GM21619 (cell line): Measurements from ENCODE around the gene OR5L2.
"Not testable (repeated sequence)": the region's sequence is repeated elsewhere in the genome, so short reads cannot be mapped to it uniquely, and the experiment has no call there.

Experiments
- ATAC-seq: cut with Tn5 transposase; IDR thresholded peaks from one replicate; pipeline ENCODE4 v1.9.1; 2021; ENCODE audit not compliant: unreplicated experiment

OR5L2 gene

DNA sequence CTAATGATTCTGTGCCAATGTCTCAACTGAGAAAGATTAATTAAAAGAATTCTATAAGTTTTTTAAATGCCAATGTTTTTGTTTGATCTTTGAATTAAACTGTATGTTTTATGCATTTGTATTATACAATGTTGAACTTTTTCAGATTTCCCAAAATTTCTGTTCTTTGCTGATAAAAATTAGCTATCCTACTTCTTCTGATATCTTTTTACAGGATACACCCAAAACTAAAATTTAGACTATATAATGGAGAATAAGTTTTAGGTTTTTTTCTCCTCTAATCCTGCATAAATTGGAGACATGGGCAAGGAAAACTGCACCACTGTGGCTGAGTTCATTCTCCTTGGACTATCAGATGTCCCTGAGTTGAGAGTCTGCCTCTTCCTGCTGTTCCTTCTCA, at the start of gene OR5L2:
Gene OR5L2 (plus strand): TSS at position 301 of the 400 bp plus-strand sequence. CDS start 0 bp downstream, at position 301.
- ATAC-seq, result no peak

DNA sequence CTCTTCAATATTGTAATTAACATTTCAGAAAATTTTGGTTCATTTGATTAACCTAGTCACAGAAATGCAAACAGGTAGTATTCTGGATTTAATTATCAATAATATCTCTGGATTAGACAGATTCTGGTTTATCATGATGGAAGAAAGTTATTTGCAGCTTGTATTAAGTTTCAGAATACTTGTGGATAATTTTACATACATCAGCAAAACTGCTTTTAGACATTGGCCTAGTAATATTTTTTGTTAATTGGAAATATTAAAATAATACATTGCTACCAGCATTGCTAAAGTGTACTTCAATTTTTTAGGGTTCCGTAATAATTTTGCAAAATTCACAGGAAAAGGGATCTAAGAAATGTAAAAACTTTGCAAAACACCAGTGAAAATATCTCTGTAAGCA, 35.4 kb upstream of the OR5L2 start:
- no peak for ATAC-seq

- no peak for ATAC-seq
Measured at GRCh38 chr11:55793321-55793720, 33.7 kb upstream of the OR5L2 start.

DNA sequence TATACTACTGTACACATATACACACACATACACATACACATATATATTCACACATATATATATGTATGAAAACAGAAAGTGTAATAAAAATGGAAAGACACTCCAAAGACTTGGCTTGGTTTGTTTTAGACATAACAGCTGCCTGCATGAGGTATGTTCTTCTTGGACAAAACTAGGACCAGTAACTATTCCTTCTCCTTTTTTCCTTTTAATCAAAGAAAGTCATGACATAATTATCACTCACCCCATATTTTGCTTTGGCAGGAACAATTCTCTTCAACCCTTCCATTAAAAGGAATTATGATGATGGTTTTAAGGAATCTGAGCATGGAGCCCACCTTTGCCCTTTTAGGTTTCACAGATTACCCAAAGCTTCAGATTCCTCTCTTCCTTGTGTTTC, 31.8 kb upstream of the OR5L2 start, which contains the start of gene OR5D14:
Gene OR5D14 (plus strand): TSS at position 301 of the 400 bp plus-strand sequence. CDS start 0 bp downstream, at position 301.
- no peak for ATAC-seq

- no peak for ATAC-seq
Measured at GRCh38 chr11:55806248-55806647, 20.8 kb upstream of the OR5L2 start.

DNA sequence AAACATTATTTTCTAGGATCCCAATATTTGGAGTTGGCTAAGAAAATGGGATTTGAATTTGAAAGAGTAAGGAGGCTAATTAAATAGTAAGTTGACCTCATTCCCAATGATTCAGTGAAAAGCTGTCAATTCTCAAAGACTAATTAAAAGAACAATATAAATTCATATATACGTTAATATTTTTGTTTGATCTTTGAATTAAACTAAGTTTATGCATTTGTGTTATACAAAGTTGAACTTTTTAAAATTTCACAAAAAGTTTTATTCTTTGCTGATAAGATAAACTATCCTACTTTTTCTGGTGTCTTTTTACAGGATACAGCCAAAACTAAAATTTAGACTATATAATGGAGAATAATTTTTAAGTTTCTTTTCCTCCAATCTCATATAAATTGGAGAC, 16.0 kb upstream of the OR5L2 start, which contains the start of gene OR5L1:
Gene OR5L1 (plus strand): TSS at position 301 of the 400 bp plus-strand sequence. CDS start 100 bp downstream, outside the sequence.
- no peak for ATAC-seq

DNA sequence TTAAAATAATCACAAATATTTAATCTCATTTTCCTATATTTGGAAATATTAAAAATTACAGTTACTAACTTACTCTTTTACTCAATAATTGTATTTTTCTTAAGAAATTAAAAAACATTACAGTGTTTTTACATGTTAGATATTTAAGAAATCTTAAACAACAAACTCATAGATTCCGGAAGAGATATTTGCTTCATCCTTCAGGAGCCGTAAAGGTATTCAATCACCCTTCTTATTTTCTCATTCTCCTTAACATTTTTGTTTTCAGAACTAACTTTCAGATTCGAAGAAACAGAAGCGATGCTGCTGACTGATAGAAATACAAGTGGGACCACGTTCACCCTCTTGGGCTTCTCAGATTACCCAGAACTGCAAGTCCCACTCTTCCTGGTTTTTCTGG, 7.7 kb upstream of the OR5L2 start, which contains the start of gene OR5D18:
Gene OR5D18 (plus strand): TSS at position 301 of the 400 bp plus-strand sequence. CDS start 0 bp downstream, at position 301.
- ATAC-seq, result no peak

- ATAC-seq, result no peak
Measured at GRCh38 chr11:55838452-55838851, 11.4 kb downstream of the OR5L2 start, which contains the start of gene OR5D16. TSS of gene OR5D16 (plus strand) at chr11:55838752. CDS start at chr11:55838752, 0 bp downstream.

DNA sequence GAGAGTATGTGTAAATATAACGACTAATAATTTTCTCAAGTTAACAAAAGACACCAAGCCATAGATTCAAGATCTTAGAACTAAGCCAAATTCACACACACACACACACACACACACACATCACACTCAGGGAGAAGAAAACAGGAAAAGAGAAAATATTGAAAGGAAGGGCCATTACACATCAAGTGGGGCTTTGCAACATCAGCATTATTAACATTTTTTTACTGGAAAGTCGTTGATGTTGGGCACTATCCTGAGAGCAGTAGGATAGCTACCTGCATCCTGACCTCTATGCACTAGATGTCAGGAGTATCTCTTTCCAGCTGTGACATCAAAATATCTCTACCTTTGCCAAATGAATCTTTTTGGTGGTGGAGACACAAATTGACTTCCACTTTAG, 20.4 kb downstream of the OR5L2 start:
- no peak for ATAC-seq

DNA sequence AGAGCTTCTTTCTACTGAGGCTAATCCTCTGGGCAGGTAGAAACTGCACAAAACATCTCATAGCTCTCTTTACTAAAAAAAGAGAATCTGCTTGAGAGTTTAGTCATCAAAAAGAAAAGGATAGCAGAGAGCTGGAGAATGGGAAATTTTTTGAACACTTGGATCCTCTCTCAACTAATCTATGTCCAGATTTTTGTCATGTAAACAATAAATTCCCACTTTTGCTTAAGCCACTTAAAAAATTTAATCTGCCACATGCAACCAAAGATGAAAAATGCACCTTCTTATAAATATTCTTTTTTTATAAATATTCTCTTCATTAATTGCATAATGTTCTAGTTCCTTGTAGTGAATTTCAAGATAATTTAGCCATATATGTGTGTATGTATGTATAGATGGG, 22.0 kb downstream of the OR5L2 start:
- ATAC-seq, result no peak

DNA sequence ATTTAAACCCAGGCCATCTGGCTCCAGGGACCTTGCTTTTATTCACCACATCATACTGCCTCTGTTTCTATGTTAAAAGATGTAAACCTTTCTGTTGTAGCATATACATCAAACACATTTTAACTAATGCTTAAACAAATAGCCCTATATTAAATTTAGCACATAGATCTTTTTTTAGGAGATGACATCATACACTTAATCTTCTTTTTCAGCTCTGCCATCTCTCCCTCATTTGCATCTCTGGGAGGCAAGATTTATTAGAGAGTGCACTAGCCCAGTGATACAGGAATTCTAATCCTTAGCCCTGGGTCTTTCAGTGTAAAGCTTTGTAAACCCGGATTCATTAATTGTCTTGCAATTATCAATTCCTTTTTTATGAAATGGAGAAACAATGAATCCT, 25.1 kb downstream of the OR5L2 start:
- ATAC-seq, result no peak

DNA sequence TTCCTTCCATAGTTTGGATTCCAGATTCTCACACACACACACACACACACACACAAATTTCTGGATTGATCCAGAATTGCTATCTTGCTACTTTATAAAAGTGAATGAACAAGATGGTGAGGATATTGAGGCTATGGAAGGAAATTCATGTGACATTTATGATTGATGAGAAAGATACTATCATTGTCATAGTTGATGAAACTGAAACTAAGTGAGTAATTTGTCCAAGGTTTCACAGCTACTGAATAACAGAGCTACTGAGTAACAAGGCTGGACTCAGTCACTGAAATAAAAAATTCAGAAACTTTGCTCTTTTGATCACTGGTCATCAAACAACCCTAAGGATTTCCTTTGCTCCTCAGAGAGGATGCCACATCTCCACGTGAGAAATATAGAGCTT, 27.7 kb downstream of the OR5L2 start:
- no peak for ATAC-seq

DNA sequence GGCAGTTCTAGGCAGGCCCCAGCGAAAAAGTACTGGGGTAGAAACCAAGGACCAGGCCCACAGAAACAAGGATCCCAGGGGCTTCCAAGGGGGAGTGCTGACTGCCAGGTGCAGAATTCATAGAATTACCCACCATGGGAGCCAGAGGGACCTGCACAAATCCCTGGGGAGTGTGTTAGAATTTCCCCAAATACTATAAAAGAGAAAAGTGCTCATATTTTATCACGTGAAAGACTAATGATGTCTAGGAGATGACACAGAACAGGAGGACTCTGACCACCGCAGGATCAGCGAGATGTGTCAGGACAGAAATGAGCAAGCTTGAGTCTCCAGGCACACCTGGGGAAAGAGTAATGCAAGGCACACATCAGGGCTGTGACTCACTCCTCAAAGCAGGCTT, 40.3 kb downstream of the OR5L2 start:
- ATAC-seq, result not testable (repeated sequence)

- ATAC-seq, result not testable (repeated sequence)
Measured at GRCh38 chr11:55872731-55873130, 45.7 kb downstream of the OR5L2 start.

DNA sequence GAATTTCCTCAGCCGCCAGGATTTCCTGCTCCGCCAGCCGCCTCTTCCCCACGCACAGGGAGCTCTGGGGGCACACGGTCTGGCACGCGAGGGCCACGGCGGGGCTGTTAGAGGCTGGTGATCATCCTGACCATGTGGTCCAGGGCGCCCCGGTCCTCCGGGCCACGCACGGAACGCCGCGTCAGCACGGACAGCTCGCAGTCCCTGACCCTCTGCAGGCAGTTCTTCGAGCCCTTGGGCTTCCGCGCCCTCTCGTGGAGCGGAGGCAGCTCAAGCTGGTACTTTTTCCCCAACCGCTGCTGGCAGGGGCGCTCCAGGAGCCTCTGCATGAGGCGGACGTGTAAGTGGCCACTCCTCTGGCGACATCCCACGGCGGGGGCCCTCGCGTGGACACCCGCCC, 46.1 kb downstream of the OR5L2 start:
- not testable (repeated sequence) for ATAC-seq
